ENCODE measurements around the gene CLBA1.
"Not testable (repeated sequence)": the region's sequence is repeated elsewhere in the genome, so short reads cannot be mapped to it uniquely, and the experiment has no call there.

CLBA1 gene

DNA sequence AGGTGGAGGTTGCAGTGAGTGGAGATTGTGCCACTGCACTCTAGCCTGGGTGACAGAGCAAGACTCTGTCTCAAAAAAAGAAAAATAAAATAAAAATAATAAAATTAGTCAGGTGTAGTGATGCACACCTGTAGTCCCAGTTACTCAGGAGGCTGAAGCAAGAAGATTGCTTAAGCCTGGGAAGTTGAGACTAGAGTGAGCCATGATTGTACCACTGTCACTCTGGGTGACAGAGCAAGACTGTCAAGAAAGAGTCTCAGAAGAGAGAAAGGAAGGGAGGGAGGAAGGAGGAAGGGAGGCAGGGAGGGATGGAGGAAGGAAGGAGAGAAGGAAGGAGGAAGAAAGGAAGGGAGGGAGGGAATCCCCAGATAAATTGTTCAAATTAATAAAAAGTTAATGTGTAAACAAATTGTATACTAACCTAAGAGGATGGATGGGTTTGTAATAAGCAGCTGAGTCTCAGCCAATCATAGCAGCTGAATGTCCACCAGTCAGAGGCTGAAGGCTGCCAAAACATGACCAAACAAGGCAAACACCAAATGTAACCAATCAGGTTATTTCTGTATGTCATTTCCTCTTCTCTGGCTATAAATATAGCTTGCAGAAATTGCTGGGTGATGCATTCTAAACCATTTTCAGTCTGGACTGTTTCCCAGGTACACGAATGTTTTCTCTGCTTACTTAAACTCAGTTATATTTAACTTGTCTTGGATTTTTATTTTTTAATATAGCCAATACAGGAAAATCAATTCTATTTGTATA lies 41.4 kb downstream of the CLBA1 start:
- peak; percentile 45 for DNase-seq

GRCh38 chr14:105027718-105028117 lies 42.1 kb downstream of the CLBA1 start:
- DNase-seq: not testable (repeated sequence)

GRCh38 chr14:105028251-105028927 lies 42.8 kb downstream of the CLBA1 start:
- no peak for DNase-seq

DNA sequence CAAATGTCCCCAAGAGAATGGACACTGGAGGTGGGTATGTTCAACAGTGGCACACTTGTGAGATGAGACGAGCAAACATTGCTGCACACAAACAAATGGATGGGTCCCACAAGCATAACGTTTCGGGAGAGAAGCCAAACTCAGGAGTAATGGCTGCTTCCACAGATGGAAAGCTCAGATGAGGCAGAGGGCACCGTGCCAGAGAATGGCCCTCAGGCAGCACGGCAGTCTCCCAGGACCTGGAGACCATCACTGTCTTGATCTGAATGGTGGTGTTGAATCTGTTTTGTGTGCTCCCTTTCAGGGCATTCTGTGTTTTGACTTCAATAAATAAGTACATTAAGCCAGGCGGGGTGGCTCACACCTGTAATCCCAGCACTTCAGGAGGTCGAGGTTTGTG lies 43.8 kb downstream of the CLBA1 start:
- no peak for DNase-seq

DNA sequence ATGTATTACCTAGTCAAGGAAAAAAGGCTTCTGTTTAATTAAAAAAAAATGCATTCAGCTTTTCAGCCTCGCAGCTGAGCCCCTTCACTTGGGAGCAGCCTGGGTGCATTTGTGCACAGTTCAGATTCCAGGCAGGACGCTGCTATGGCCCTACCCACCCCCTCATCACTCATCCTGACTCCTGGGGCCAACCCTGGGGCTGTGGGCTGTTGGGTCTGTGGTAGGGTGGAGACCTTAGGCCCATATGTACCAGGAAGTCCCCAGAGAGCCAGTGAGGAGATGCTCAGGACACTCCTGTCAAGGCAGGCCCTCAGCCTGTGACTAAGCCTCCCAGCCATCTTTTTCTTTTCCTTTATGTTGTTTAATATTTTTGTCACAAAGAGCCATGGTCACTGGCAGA lies 44.6 kb downstream of the CLBA1 start:
- DNase-seq: no peak

- no peak for DNase-seq
Measured at GRCh38 chr14:105030836-105031396, 45.3 kb downstream of the CLBA1 start.

- DNase-seq: not testable (repeated sequence)
Measured at GRCh38 chr14:105032451-105032901, 46.9 kb downstream of the CLBA1 start.

DNA sequence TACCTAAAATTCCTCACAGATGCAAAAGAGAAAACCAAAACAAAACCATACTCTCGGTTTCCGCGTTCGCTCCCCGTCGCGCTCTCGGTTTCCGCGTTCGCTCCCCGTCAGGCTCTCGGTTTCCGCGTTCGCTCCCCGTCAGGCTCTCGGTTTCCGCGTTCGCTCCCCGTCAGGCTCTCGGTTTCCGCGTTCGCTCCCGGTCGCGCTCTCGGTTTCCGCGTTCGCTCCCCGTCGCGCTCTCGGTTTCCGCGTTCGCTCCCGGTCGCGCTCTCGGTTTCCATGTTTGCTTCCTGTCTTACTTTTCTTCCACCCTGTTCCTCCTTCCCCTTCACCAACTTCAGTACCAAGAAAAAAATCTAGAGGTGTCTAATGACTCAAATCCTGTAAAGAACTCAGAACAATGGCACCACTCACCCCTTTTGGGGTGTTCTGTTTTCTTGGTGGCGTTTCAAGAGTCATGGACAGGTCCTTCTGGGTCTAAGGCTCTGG lies 47.9 kb downstream of the CLBA1 start:
- DNase-seq: peak; percentile 17

DNA sequence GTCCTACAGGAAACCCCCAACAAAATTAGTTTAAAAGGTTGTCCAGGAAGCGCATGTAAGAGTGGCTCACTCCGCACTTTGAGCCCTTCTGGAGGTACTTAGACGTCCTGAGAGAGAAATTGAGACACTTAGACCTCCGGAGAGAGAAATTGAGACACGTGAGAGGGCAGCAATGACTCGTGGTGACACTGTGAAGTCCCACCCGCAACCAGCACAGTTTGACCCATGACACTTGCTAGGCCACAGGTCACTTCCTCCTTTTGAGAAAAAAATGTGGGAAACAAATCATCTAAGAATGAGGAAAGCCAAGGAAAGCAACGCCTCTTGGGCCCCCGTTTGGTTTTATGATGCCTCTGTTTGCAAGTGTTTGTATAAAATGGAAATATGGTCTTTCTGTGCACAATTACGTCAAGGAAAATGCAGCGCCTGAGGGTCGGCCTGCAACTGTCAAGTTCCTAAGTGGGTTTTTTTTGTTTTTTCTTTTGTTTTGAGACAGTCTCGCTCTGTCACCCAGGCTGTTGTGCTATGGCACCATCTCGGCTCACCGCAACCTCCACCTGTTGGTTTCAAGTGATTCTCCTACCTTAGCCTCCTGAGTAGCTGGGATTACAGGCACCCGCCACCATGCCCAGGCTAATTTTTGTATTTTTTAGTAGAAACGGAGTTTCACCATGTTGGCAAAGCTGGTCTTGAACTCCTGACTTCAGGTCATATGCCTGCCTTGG lies 48.9 kb downstream of the CLBA1 start:
- DNase-seq: no peak

GRCh38 chr14:105035616-105036015 lies 50.0 kb downstream of the CLBA1 start:
- not testable (repeated sequence) for DNase-seq

- DNase-seq: no peak
Measured at GRCh38 chr14:105039458-105040205, 54.0 kb downstream of the CLBA1 start.

GRCh38 chr14:105041841-105042765 lies 56.5 kb downstream of the CLBA1 start:
- DNase-seq: no peak

- peak; percentile 50 for DNase-seq
Measured at GRCh38 chr14:105042813-105043212, 57.2 kb downstream of the CLBA1 start.

- no peak for DNase-seq
Measured at GRCh38 chr14:105043641-105044040, 58.1 kb downstream of the CLBA1 start.
